Smooth muscle cell (in vitro differentiated cells): ENCODE results near the gene STUM. TPM values are rescaled to one million over a fixed set of nuclear protein-coding genes. Genes with fewer than 3 reads are reported as not detected.

ENCODE experiments used
- DNase-seq: peaks from one replicate; lab custom pipeline; 2025; ENCODE audit not compliant: unreplicated experiment; lab: John Stamatoyannopoulos, UW
- H2AFZ ChIP-seq: fragments of 200-600 bp; sonication (generic); 2 replicates; pipeline ENCODE4 v1.6.0; 2016; ENCODE audit warnings: antibody characterized with exemption, low read depth, mild to moderate bottlenecking
- H3F3A ChIP-seq: fragments of 200-600 bp; sonication (generic); 2 replicates; pipeline ENCODE4 v1.6.0; 2017; ENCODE audit warnings: antibody characterized with exemption, low read depth
- H3K27ac ChIP-seq: fragments of 200-600 bp; sonication (generic); 2 replicates; pipeline ENCODE4 v1.5.1; 2016; ENCODE audit warnings: low read depth, mild to moderate bottlenecking
- H3K27me3 ChIP-seq: fragments of 200-600 bp; sonication (generic); 2 replicates; pipeline ENCODE4 v1.6.1; 2016; ENCODE audit warnings: low read depth, mild to moderate bottlenecking
- H3K36me3 ChIP-seq: fragments of 200-600 bp; sonication (generic); 2 replicates; pipeline ENCODE4 v1.5.1; 2016; ENCODE audit warnings: low read depth
- H3K4me1 ChIP-seq: fragments of 200-600 bp; sonication (generic); 2 replicates; pipeline ENCODE4 v1.5.1; 2016; ENCODE audit warnings: low read depth
- H3K4me2 ChIP-seq: fragments of 200-600 bp; sonication (generic); 2 replicates; pipeline ENCODE4 v1.6.0; 2016; ENCODE audit warnings: mild to moderate bottlenecking
- H3K4me3 ChIP-seq: fragments of 200-600 bp; sonication (generic); 2 replicates; pipeline ENCODE4 v1.5.1; 2016; ENCODE audit warnings: mild to moderate bottlenecking
- H3K79me2 ChIP-seq: fragments of 200-600 bp; sonication (generic); 2 replicates; pipeline ENCODE4 v1.6.0; 2016; ENCODE audit warnings: low read depth, mild to moderate bottlenecking
- H3K9ac ChIP-seq: fragments of 200-600 bp; sonication (generic); 2 replicates; pipeline ENCODE4 v1.6.0; 2016; ENCODE audit warnings: low read depth
- H3K9me3 ChIP-seq: fragments of 200-600 bp; sonication (generic); replicated peaks from 2 replicates; pipeline ENCODE4 v1.5.1; 2016; ENCODE audit warnings: low read depth
- H4K20me1 ChIP-seq: fragments of 200-600 bp; sonication (generic); 2 replicates; pipeline ENCODE4 v1.6.0; 2016; ENCODE audit warnings: low read depth
- WGBS: methylation state at CpG from one replicate; pipeline ENCODE4 v1.1.7; 2016; ENCODE audit warnings: low lambda C conversion rate; 5-methylcytosine and 5-hydroxymethylcytosine counted together
- polyA plus RNA-seq: library from polyadenylated mRNA; unstranded; fragments of >200 nt; fragmentation: Nextera tagmentation; extraction: Ambion mirVana; gene quantifications from 2 replicates; pipeline ENCODE4 v1.2.1, GENCODE V29; 2016
- total RNA-seq: library from RNA; depleted of rRNA; stranded (reverse); fragments of >200 nt; gene quantifications from 2 replicates; pipeline ENCODE4 v1.2.3, GENCODE V29; 2014
- TF ChIP-seq, protein P1 (sequence below): fragments of 200-600 bp; sonication (generic); IDR thresholded peaks from 2 replicates; pipeline ENCODE4 v1.5.1; 2017; ENCODE audit warnings: borderline replicate concordance, mild to moderate bottlenecking, antibody characterized with exemption; ENCODE audit not compliant: insufficient read depth, poor library complexity, severe bottlenecking

STUM gene
- total and polyA plus RNA-seq, 2 experiments from 2014 or later: 0.04 TPM; not detected in 1

DNA sequence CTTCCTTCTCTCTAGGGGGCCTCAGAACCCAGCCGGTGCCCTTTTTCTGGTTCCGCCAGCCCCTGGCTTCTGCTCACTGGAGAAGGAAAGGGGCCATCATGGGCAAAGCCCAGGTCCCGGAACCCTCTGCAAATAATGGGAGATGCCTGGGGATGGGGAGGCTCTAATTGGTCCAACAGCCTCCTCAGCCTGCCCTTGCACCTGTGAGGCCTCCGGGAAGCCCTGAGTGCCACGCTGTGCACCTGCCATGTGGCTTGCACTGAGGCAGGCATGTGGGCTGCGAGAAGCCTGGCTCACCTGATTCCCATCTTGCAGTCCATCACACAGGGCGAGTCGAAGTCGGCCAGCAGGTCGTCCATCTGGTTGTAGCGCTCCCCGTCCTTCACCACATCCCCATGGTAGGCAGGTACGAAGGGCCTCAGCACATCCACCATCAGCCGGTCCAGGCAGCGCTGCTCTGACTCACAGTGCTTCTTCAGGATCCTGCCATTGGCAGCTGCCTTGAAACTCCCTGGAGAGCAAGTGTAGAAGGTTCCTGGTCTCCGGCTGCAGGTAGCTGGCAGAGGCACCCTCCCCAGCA, 98.4 kb downstream of the STUM start:
- over 99% methylated on average over 16 of the region's 16 CpGs for WGBS
- TF ChIP-seq, protein P1, sequence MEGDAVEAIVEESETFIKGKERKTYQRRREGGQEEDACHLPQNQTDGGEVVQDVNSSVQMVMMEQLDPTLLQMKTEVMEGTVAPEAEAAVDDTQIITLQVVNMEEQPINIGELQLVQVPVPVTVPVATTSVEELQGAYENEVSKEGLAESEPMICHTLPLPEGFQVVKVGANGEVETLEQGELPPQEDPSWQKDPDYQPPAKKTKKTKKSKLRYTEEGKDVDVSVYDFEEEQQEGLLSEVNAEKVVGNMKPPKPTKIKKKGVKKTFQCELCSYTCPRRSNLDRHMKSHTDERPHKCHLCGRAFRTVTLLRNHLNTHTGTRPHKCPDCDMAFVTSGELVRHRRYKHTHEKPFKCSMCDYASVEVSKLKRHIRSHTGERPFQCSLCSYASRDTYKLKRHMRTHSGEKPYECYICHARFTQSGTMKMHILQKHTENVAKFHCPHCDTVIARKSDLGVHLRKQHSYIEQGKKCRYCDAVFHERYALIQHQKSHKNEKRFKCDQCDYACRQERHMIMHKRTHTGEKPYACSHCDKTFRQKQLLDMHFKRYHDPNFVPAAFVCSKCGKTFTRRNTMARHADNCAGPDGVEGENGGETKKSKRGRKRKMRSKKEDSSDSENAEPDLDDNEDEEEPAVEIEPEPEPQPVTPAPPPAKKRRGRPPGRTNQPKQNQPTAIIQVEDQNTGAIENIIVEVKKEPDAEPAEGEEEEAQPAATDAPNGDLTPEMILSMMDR: no peak
- no peaks in the 10 kb centered on the region for H3K79me2 ChIP-seq
- no peak overlapping the region for H3K4me2 ChIP-seq
- no peaks in the 10 kb centered on the region for H4K20me1 ChIP-seq
- no peaks in the 10 kb centered on the region for H3K27me3 ChIP-seq
- no peaks in the 10 kb centered on the region for H3F3A ChIP-seq
- H3K36me3 ChIP-seq: no peaks in the 10 kb centered on the region
- no peaks in the 10 kb centered on the region for H3K9me3 ChIP-seq
- H3K9ac ChIP-seq: no peak overlapping the region
- no peak overlapping the region for H3K27ac ChIP-seq
- no peak overlapping the region for H3K4me3 ChIP-seq
- no peak for DNase-seq
- H3K4me1 ChIP-seq: peaks cover 22% of the 10 kb centered on the region
- H2AFZ ChIP-seq: no peak overlapping the region

DNA sequence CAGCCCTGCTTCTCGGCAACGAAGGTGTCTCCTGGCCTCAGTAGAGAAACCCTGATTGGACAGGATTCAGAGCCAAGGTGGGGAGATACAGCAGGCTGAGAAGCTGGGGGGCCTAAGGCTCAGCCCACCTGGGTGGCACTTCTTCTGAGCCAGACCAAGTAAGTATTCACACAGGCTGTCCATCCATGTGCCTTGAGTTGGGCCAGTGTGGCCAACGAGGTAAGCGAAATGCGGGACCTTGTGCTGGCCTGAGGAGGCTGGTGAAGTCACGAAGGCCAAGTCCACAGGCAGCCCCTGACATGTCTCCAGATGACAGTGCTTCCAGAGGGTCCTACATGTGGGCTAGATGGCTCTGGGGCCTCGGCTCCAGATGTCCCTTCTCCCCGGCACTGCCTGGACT, 99.2 kb downstream of the STUM start:
- H3F3A ChIP-seq: no peaks in the 10 kb centered on the region
- no peaks in the 10 kb centered on the region for H3K9me3 ChIP-seq
- H3K79me2 ChIP-seq: no peaks in the 10 kb centered on the region
- no peak overlapping the region for H3K9ac ChIP-seq
- H3K27me3 ChIP-seq: no peaks in the 10 kb centered on the region
- no peak overlapping the region for H2AFZ ChIP-seq
- WGBS: 95% methylated on average over 8 of the region's 8 CpGs
- peaks cover 22% of the 10 kb centered on the region for H3K4me1 ChIP-seq
- TF ChIP-seq, protein P1: no peak
- H3K27ac ChIP-seq: no peak overlapping the region
- no peak for DNase-seq
- H4K20me1 ChIP-seq: no peaks in the 10 kb centered on the region
- no peak overlapping the region for H3K4me3 ChIP-seq
- H3K4me2 ChIP-seq: no peak overlapping the region
- no peaks in the 10 kb centered on the region for H3K36me3 ChIP-seq

DNA sequence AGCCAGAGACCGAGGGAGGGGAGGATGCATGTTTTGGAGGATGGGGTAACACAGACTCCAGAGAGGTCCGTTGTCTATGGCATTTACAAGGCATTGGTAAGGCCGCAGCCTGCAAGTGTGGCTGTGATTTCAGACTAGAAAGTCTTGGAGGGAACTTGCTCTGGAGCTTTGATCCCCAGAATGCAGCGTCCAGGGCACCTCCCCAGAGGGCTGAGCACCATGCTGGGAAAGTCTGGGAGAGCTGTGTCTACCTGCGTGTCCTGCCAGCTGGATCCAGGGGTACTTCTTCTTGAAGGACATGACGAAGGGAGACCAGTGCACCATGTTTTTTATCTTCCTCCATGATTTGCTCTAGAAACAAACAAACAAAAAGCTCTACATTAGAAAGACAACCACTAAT, 99.9 kb downstream of the STUM start:
- H3K36me3 ChIP-seq: no peaks in the 10 kb centered on the region

More for the DNA sequence above, 99.9 kb downstream of the STUM start:
- Histone ChIP-seq H3K27ac (no peak overlapping the region), H3K4me3 (no peak overlapping the region), H3K9ac (no peak overlapping the region), H3K4me2 (no peak overlapping the region), H3K4me1 (peaks cover 21% of the 10 kb centered on the region), H2AFZ (no peak overlapping the region), H3K27me3 (no peaks in the 10 kb centered on the region), H3F3A (no peaks in the 10 kb centered on the region), H4K20me1 (no peaks in the 10 kb centered on the region), H3K9me3 (no peaks in the 10 kb centered on the region), H3K79me2 (no peaks in the 10 kb centered on the region)
- TF ChIP-seq, protein P1: no peak
- 94% methylated on average over 6 of the region's 6 CpGs for WGBS
- no peak for DNase-seq
